Testis (tissue), 3 donors: Measurements from ENCODE around the gene S1PR1. TPM values are rescaled to one million over a fixed set of nuclear protein-coding genes. Genes with fewer than 3 reads are reported as not detected.

Experiments
- DNase-seq: peaks from one replicate; pipeline ENCODE4 v3.0.0-alpha.2; 2019
- H3K27ac ChIP-seq, 2 donors: fragments of 200-600 bp; sonication (generic); one replicate each; pipeline ENCODE4 v1.5.1; 2019
- H3K27me3 ChIP-seq: fragments of 200-600 bp; sonication (generic); one replicate; pipeline ENCODE4 v1.5.1; 2019
- H3K36me3 ChIP-seq: fragments of 200-600 bp; sonication (generic); one replicate; pipeline ENCODE4 v1.5.1; 2017; ENCODE audit warnings: low read depth; ENCODE audit errors: missing control alignments
- H3K4me1 ChIP-seq: fragments of 200-600 bp; sonication (generic); one replicate; pipeline ENCODE4 v1.5.1; 2019
- H3K4me3 ChIP-seq, 2 donors: fragments of 200-600 bp; sonication (generic); one replicate each; pipeline ENCODE4 v1.5.1; 2017 to 2019
- H3K9me3 ChIP-seq: fragments of 200-600 bp; sonication (generic); one replicate; pipeline ENCODE4 v1.5.1; 2017
- POLR2A ChIP-seq: fragments of 450-650 bp; IDR thresholded peaks from one replicate; pipeline ENCODE4 v1.6.1; 2017; ENCODE audit warnings: antibody characterized with exemption, mild to moderate bottlenecking, moderate library complexity
- WGBS, 2 donors: methylation state at CpG; one replicate each; pipeline ENCODE4 v1.1.5; 2018; 5-methylcytosine and 5-hydroxymethylcytosine counted together
- intact Hi-C: fragments of 100-400 bp; cut with DNase I; formaldehyde crosslinking; loops from one replicate; pipeline ENCODE4 v1.15.1; 2023; ENCODE audit warnings: low total_unique reads
- polyA plus RNA-seq: library from polyadenylated mRNA; stranded (reverse); fragments of 350-450 nt; fragmentation: Illumina TruSeq; extraction: RNeasy Lipid Tissue Mini Kit (QIAGEN cat#74804); gene quantifications from one replicate; pipeline ENCODE4 v1.2.3, GENCODE V29; 2014; ENCODE audit warnings: low read depth, low replicate concordance; ENCODE audit not compliant: insufficient read depth
- total RNA-seq, 2 donors: library from RNA; depleted of rRNA; stranded (reverse); fragments of >200 nt; gene quantifications; one replicate each; pipeline ENCODE4 v1.2.3, GENCODE V29; 2016
- TF ChIP-seq, protein P1 (sequence below), 3 experiments: fragments of 450-650 bp in 2 of 3; fragments of 200-600 bp in 1 of 3; sonication (generic) in 1 of 3; IDR thresholded peaks; one replicate each; pipeline ENCODE4 v1.5.1; 2016 to 2019; ENCODE audit warnings: antibody characterized with exemption in 3 of 3, mild to moderate bottlenecking in 2 of 3, moderate library complexity in 1 of 3

S1PR1 gene
- total and polyA plus RNA-seq, 3 donors from 2014 or later, result 6.4 to 11.5 (median 9.3) TPM

DNA sequence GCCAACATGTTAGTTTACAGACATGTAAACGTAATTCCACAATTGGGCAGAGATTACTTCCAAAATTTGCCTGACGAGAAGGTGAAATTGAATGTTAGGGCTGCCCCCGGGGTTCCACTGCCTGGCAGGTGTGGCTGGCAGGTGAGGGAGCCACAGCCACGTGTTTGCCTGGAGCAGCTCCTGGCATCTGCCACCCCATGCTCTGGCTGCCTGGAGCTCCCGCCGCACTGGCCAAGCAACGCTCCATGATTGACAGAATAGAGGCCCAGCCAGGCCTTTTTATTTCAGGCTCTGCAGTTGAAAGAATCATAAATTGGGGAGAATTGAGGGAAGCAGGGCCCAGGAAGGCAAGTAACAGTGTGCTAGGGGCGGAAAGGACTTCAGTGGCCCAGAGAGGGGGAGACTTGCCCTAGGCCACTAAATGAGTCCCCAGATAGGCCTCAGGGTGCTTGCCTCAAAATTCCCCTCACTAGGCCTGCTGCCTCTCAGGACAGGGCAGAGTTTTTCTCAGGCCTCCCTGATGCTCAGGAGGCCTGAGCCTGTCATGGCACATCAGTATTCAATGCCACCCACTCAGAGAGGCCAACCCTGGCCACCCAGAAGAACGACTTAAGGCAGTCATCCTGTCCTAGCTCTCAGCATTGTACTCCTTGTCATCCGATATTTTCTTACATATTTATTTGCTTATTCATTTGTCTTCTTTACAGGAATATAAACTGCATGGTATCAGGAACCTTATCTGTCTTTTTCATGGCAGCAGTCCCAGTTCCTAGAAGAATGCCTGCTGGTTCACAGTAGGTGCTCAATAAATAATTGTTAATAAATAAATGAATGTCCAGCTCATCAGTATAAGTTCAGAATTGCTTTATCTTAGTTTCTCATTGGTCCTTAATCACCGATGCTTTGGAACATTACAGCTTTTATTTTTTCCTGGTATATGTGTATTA is 16.6 kb upstream of the S1PR1 start:
- no peak overlapping the region for H3K27ac ChIP-seq
- no peak for DNase-seq
- no peak overlapping the region for H3K4me3 ChIP-seq
- no peaks in the 10 kb centered on the region for H3K36me3 ChIP-seq
- TF ChIP-seq, protein P1, sequence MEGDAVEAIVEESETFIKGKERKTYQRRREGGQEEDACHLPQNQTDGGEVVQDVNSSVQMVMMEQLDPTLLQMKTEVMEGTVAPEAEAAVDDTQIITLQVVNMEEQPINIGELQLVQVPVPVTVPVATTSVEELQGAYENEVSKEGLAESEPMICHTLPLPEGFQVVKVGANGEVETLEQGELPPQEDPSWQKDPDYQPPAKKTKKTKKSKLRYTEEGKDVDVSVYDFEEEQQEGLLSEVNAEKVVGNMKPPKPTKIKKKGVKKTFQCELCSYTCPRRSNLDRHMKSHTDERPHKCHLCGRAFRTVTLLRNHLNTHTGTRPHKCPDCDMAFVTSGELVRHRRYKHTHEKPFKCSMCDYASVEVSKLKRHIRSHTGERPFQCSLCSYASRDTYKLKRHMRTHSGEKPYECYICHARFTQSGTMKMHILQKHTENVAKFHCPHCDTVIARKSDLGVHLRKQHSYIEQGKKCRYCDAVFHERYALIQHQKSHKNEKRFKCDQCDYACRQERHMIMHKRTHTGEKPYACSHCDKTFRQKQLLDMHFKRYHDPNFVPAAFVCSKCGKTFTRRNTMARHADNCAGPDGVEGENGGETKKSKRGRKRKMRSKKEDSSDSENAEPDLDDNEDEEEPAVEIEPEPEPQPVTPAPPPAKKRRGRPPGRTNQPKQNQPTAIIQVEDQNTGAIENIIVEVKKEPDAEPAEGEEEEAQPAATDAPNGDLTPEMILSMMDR (IDR thresholded peaks at IDR 0.05), result no peak
- no peak for TF ChIP-seq POLR2A
- no peaks in the 10 kb centered on the region for H3K4me1 ChIP-seq
- no peaks in the 10 kb centered on the region for H3K27me3 ChIP-seq
- intact Hi-C loops, result no loop called here
- 80 to 86% methylated on average over 10 to 11 of the region's 11 CpGs for WGBS, 2 donors
- no peaks in the 10 kb centered on the region for H3K9me3 ChIP-seq

DNA sequence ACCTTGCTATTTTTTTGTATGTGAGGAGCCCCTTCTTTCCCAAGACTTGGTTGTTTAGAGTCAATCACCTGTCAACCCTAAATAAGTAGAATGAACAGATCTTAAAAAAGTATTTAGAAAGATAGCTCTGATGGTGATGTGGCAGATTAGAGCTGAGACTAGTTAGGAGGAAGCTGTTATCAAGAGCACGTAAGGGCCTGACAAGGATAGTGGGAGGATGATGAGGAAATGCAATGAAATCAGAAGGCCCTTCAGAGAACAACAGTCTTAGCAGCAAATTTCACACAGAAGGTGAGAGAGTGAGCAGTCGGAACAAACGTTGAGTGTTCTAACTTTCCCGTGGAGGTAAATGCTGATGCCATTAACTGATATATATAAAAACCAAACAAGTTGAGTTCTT is 15.9 kb upstream of the S1PR1 start:
- 66 to 80% methylated on average over 4 of the region's 4 CpGs for WGBS, 2 donors
- TF ChIP-seq POLR2A, result no peak
- TF ChIP-seq, protein P1 (IDR thresholded peaks at IDR 0.05), result no peak
- Histone ChIP-seq H3K4me3 (no peak overlapping the region), H3K27ac (no peak overlapping the region), H3K4me1 (no peaks in the 10 kb centered on the region), H3K9me3 (no peaks in the 10 kb centered on the region), H3K27me3 (no peaks in the 10 kb centered on the region), H3K36me3 (no peaks in the 10 kb centered on the region)
- intact Hi-C loops, result no loop called here
- no peak for DNase-seq

DNA sequence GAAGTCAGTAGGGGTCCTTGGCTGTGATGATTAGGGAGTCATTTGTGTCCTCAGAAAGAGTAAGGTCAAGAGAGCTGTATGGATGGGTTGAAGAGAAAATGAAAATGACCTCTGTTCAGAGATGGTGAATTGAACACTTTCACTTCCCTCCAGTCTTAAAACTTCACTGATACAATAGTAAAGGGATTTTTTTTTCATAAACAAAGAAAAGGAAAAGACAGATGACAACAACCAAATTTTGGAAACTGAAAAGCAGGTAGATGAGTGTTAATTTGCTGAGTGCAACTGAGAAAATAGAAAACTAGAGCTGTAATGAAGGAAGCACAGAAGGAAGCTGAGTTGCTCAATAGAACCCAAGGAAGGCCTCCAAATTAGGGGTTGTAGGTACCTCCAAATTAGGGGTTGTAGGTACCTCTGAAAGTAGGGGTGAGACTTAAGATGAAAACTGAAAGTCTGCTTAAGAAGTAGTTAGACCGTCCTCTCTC is 14.8 kb upstream of the S1PR1 start:
- Histone ChIP-seq H3K9me3 (no peaks in the 10 kb centered on the region), H3K4me1 (no peaks in the 10 kb centered on the region), H3K4me3 (no peak overlapping the region), H3K36me3 (no peaks in the 10 kb centered on the region), H3K27me3 (no peaks in the 10 kb centered on the region), H3K27ac (no peak overlapping the region)
- intact Hi-C loops, result no loop called here
- DNase-seq, result no peak
- WGBS, 2 donors, result 100% methylated on average over 1 of the region's 1 CpG
- TF ChIP-seq, protein P1 (IDR thresholded peaks at IDR 0.05), result no peak

DNA sequence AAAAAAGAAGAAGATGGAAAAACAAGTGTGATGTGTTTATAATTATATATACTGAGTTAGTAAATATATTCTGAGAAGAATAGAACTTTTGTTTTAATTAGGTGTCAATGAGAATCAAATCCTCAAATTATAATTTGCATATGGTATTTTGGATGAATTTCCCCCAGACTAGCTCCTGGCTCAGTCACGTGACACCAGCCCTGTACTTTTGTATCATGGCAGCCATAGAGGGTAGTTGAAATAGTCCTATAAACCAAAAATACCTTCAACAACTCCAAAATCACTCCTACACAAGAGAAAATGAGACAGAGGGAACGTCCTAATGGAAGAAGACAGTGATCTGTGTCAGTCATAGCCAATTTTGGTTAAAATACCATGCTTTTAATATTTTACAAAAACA is 9.0 kb upstream of the S1PR1 start:
- TF ChIP-seq, protein P1 (IDR thresholded peaks at IDR 0.05), result no peak
- no peak for TF ChIP-seq POLR2A
- H3K4me1 ChIP-seq, result no peaks in the 10 kb centered on the region
- no peak overlapping the region for H3K27ac ChIP-seq
- intact Hi-C loops, result no loop called here
- DNase-seq, result no peak
- no peak overlapping the region for H3K4me3 ChIP-seq
- no peaks in the 10 kb centered on the region for H3K27me3 ChIP-seq
- 77 to 78% methylated on average over 2 of the region's 2 CpGs for WGBS, 2 donors
- no peaks in the 10 kb centered on the region for H3K9me3 ChIP-seq
- no peaks in the 10 kb centered on the region for H3K36me3 ChIP-seq
